ENCODE measurements around the gene PFKFB1.

GRCh38 chrX:54920610-54921426, 73.2 kb downstream of the PFKFB1 start, which contains the start of gene TRO:
- TF ChIP-seq CTCF (IDR thresholded peaks at IDR 0.05) (no peak), SIN3A (IDR thresholded peaks at IDR 0.05; ENCODE audit: borderline replicate concordance, insufficient read depth, low read depth, low read length) (no peak)

Data from Panc1 (cell line).